ENCODE data around the gene ZNF407.

- TF ChIP-seq ATF2 (tag by site-specific recombination; IDR thresholded peaks at IDR 0.05; ENCODE audit: low read depth) (no peak), CTCF (tag by site-specific recombination; IDR thresholded peaks at IDR 0.05) (no peak), ZSCAN30 (tag by site-specific recombination; IDR thresholded peaks at IDR 0.05) (no peak), ZBTB21 (tag by site-specific recombination; IDR thresholded peaks at IDR 0.05) (no peak), YY1 (tag by site-specific recombination; IDR thresholded peaks at IDR 0.05) (no peak), ZNF670 (tag by site-specific recombination; IDR thresholded peaks at IDR 0.05; ENCODE audit: low read depth) (no peak), HOXD13 (CRISPR knock-in tag; IDR thresholded peaks at IDR 0.05; ENCODE audit: borderline replicate concordance) (no peak)
Observed at GRCh38 chr18:75067996-75068645, 470.5 kb downstream of the ZNF407 start.

Measured in HEK293 (cell line).